ENCODE measurements around the gene LRP4.

LRP4 gene

DNA sequence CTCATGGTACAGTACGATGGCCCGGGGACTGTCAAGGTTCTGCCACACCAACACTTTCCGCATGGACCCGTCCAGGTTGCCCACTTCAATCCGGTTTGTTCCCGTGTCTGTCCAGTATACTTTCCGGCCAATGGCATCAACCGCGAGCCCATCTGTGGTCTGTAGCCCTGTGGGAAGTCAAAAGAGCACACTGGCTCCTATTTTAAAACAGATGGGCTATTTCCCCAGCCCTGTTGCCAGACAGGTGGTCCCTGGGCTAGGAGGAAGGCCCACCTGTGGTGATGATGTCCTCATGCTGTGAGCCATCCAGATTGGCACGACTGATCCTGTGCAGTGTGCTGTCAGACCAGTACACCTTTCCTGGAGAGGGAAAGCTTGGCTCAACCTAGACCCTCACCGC is 41.9 kb downstream of the LRP4 start:
- TF ChIP-seq, protein P1, sequence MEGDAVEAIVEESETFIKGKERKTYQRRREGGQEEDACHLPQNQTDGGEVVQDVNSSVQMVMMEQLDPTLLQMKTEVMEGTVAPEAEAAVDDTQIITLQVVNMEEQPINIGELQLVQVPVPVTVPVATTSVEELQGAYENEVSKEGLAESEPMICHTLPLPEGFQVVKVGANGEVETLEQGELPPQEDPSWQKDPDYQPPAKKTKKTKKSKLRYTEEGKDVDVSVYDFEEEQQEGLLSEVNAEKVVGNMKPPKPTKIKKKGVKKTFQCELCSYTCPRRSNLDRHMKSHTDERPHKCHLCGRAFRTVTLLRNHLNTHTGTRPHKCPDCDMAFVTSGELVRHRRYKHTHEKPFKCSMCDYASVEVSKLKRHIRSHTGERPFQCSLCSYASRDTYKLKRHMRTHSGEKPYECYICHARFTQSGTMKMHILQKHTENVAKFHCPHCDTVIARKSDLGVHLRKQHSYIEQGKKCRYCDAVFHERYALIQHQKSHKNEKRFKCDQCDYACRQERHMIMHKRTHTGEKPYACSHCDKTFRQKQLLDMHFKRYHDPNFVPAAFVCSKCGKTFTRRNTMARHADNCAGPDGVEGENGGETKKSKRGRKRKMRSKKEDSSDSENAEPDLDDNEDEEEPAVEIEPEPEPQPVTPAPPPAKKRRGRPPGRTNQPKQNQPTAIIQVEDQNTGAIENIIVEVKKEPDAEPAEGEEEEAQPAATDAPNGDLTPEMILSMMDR (IDR thresholded peaks at IDR 0.05; ENCODE audit: borderline replicate concordance, control extremely low read depth, extremely low read depth, insufficient read depth, missing control alignments) = no peak
- in situ Hi-C loops (cut with MboI; ENCODE audit: low sequenced_read_pairs, unreplicated experiment) = no loop called here
- no peak for DNase-seq (ENCODE audit: low spot score)

GRCh38 chr11:46874586-46874985 is 43.8 kb downstream of the LRP4 start:
- in situ Hi-C loops (cut with MboI; ENCODE audit: low sequenced_read_pairs, unreplicated experiment) = no loop called here
- TF ChIP-seq, protein P1 (IDR thresholded peaks at IDR 0.05; ENCODE audit: borderline replicate concordance, control extremely low read depth, extremely low read depth, insufficient read depth, missing control alignments) = no peak
- DNase-seq (ENCODE audit: low spot score) = no peak

DNA sequence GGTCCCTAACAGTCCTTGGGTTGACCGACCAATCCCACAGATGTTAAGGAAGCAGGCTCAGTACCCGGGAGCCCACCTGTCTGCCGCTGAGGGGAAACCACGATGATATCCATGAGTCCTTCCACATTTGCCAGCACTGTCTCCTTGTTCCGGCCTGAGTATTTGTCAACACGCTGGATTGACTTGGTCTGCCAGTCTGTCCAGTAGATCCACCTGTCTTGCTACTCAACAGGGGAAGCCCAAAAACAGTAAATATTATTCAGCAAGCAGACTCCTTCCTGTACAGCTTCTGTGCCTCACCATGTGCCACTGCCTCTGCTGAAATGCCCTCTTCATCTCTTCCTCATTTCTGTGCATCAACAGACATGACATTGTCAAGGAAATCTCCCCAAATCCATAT is 49.4 kb downstream of the LRP4 start:
- TF ChIP-seq, protein P1 (IDR thresholded peaks at IDR 0.05; ENCODE audit: borderline replicate concordance, control extremely low read depth, extremely low read depth, insufficient read depth, missing control alignments) = no peak
- in situ Hi-C loops (cut with MboI; ENCODE audit: low sequenced_read_pairs, unreplicated experiment) = no loop called here
- DNase-seq (ENCODE audit: low spot score) = no peak

DNA sequence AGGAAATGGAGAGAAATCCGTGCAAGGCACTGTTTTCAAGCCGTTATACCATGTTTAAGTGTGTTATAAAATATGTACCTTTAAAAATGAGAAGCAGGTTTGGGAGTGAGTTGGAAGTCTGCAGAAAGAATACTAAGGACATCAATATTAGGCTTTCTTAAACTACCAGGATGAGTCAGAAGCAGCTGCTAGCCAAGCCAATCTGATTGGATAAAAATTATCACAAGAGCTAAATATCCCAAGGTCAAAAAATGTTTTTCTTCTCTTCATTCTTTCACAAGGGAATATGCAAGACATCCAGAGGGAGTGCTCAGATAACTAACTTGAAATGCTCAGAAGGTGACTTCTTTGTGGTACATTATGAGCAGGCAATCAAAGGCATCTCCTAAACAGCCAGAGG is 53.0 kb downstream of the LRP4 start:
- TF ChIP-seq, protein P1 (IDR thresholded peaks at IDR 0.05; ENCODE audit: borderline replicate concordance, control extremely low read depth, extremely low read depth, insufficient read depth, missing control alignments) = no peak
- in situ Hi-C loops (cut with MboI; ENCODE audit: low sequenced_read_pairs, unreplicated experiment) = no loop called here
- no peak for DNase-seq (ENCODE audit: low spot score)

DNA sequence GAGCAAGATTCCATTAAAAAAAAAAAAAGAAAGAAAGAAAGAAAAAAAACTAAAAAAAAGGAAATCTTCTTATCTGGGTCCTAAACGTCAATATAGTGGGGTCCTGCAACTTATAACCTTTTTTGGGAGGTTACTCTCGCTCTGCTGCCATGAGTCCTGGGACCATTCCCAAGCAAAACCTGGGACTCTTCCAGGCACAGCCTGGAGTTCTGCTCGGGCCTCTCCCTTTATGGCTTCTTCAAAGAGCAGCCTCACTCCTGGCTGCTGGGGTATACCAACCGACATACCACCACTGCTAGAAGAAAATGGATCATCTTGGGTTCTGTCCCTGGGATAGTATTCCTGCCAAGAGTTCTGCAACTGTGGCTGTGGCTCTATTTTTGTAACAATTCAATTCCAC is 58.1 kb downstream of the LRP4 start:
- in situ Hi-C loops (cut with MboI; ENCODE audit: low sequenced_read_pairs, unreplicated experiment) = no loop called here
- no peak for DNase-seq (ENCODE audit: low spot score)
- TF ChIP-seq, protein P1 (IDR thresholded peaks at IDR 0.05; ENCODE audit: borderline replicate concordance, control extremely low read depth, extremely low read depth, insufficient read depth, missing control alignments) = no peak

DNA sequence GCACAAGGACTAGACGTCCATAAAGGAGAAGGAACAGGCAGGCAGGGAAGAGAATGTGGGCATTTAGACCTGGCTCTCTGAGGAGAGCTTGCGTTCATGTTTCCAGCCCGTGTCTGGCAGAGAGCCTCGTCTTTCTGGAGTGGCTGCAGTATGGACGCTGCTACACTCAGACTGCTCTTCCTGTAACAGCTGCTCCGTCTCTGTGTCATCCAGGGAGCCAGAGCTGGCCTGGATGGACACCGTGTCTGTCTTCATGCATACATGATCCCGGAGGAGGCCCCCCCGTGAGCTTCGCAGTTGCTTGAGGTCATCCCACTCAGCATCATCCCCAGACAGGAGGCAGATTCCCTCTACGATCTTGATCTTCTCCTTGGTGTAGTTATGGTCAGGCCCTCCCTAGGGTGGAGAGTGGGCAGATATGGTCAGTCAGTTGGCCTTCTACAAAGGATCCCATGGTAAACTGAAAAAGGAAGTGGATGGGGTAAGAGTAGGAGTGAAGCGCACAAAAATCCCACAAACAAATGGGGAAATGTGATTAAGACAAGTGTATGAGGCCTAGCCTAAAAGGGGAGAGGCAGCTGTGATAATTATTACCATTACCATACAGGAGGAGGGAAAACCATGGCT is 59.3 kb downstream of the LRP4 start:
- in situ Hi-C loops (cut with MboI; ENCODE audit: low sequenced_read_pairs, unreplicated experiment) = no loop called here
- no peak for DNase-seq (ENCODE audit: low spot score)
- TF ChIP-seq, protein P1 (IDR thresholded peaks at IDR 0.05; ENCODE audit: borderline replicate concordance, control extremely low read depth, extremely low read depth, insufficient read depth, missing control alignments) = no peak
